NCI-H774 (cell line): ENCODE measurements around the gene CAND2.

Source experiments
- DNase-seq: peaks from one replicate; lab custom pipeline; 2025; lab: John Stamatoyannopoulos, UW

The CAND2 gene

GRCh38 chr3:12807601-12808359 is 11.3 kb downstream of the CAND2 start:
- DNase-seq: no peak

- no peak for DNase-seq
Observed at GRCh38 chr3:12808587-12808986, 12.1 kb downstream of the CAND2 start.

- no peak for DNase-seq
Observed at GRCh38 chr3:12809001-12809400, 12.5 kb downstream of the CAND2 start.

GRCh38 chr3:12809435-12809834 is 13.0 kb downstream of the CAND2 start:
- DNase-seq: no peak

- peak; percentile 86 for DNase-seq
Observed at GRCh38 chr3:12810013-12810780, 13.7 kb downstream of the CAND2 start.

GRCh38 chr3:12810961-12811360 is 14.5 kb downstream of the CAND2 start:
- no peak for DNase-seq

- DNase-seq: no peak
Observed at GRCh38 chr3:12812812-12813211, 16.3 kb downstream of the CAND2 start.

- no peak for DNase-seq
Observed at GRCh38 chr3:12813967-12814366, 17.5 kb downstream of the CAND2 start.

GRCh38 chr3:12815078-12815477 is 18.6 kb downstream of the CAND2 start:
- no peak for DNase-seq

- no peak for DNase-seq
Observed at GRCh38 chr3:12815719-12816118, 19.2 kb downstream of the CAND2 start.

GRCh38 chr3:12816521-12817342 is 20.3 kb downstream of the CAND2 start:
- DNase-seq: no peak

- DNase-seq: no peak
Observed at GRCh38 chr3:12817343-12817710, 20.8 kb downstream of the CAND2 start.

- no peak for DNase-seq
Observed at GRCh38 chr3:12818273-12818672, 21.8 kb downstream of the CAND2 start.

GRCh38 chr3:12818773-12819172 is 22.3 kb downstream of the CAND2 start:
- no peak for DNase-seq

- DNase-seq: no peak
Observed at GRCh38 chr3:12822725-12823373, 26.4 kb downstream of the CAND2 start.

- no peak for DNase-seq
Observed at GRCh38 chr3:12824299-12824698, 27.8 kb downstream of the CAND2 start.

- DNase-seq: no peak
Observed at GRCh38 chr3:12825156-12825555, 28.7 kb downstream of the CAND2 start.

GRCh38 chr3:12828751-12829150 is 32.3 kb downstream of the CAND2 start:
- no peak for DNase-seq

- DNase-seq: no peak
Observed at GRCh38 chr3:12829404-12829803, 32.9 kb downstream of the CAND2 start.

GRCh38 chr3:12829886-12830784 is 33.7 kb downstream of the CAND2 start:
- DNase-seq: no peak

- no peak for DNase-seq
Observed at GRCh38 chr3:12830785-12831156, 34.3 kb downstream of the CAND2 start.
